SK-N-SH (cell line): Measurements from ENCODE around the gene OR10J1.

Experiments
- CTCF ChIP-seq: fragments of 200-600 bp; sonication (generic); IDR thresholded peaks from 2 replicates; pipeline ENCODE4 v1.6.1; 2017; ENCODE audit warnings: antibody characterized with exemption, mild to moderate bottlenecking, moderate library complexity
- POLR2AphosphoS5 ChIP-seq: IDR thresholded peaks from 2 replicates; pipeline ENCODE4 v1.6.1; 2012; ENCODE audit warnings: low read depth, low read length
- RAD21 ChIP-seq: IDR thresholded peaks from 2 replicates; pipeline ENCODE4 v1.6.1; 2012; ENCODE audit warnings: mild to moderate bottlenecking, low read length
- SIN3A ChIP-seq: IDR thresholded peaks from 2 replicates; pipeline ENCODE4 v1.6.1; 2012; ENCODE audit warnings: low read depth, mild to moderate bottlenecking, low read length, moderate library complexity, borderline replicate concordance
- TF ChIP-seq, protein P1 (sequence below): fragments of 150-350 bp; IDR thresholded peaks from 2 replicates; pipeline ENCODE4 v1.6.1; 2017; ENCODE audit warnings: antibody characterized with exemption, low read length, low read depth, borderline replicate concordance

GRCh38 chr1:159443066-159443750 is 3.7 kb downstream of the OR10J1 start:
- no peak for TF ChIP-seq POLR2AphosphoS5
- TF ChIP-seq SIN3A: no peak
- TF ChIP-seq CTCF: no peak
- no peak for TF ChIP-seq RAD21
- TF ChIP-seq, protein P1, sequence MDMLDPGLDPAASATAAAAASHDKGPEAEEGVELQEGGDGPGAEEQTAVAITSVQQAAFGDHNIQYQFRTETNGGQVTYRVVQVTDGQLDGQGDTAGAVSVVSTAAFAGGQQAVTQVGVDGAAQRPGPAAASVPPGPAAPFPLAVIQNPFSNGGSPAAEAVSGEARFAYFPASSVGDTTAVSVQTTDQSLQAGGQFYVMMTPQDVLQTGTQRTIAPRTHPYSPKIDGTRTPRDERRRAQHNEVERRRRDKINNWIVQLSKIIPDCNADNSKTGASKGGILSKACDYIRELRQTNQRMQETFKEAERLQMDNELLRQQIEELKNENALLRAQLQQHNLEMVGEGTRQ: no peak
